GM12878 (cell line): Measurements from ENCODE around the gene NID1. TPM values are rescaled to one million over a fixed set of nuclear protein-coding genes. Genes with fewer than 3 reads are reported as not detected.

Experiments used
- ATAC-seq: fragments of 200-7000 bp; cut with Tn5 transposase; 3 replicates; pipeline ENCODE4 v1.9.1; 2020; ENCODE audit warnings: mild to moderate bottlenecking, moderate library complexity
- BruUV-seq: library from RNA; stranded (reverse); fragments of 400-500 nt; replicated peaks from 2 replicates; lab custom pipeline; 2021; lab: Mats Ljungman, UMichigan
- CTCF ChIA-PET: fragments of 300-600 bp; sonication (Branson Sonifier 250); formaldehyde crosslinking; extraction: SDS; loops from one replicate; lab custom pipeline; 2021; ENCODE audit warnings: inconsistent platforms; lab: Yijun Ruan, JAX
- POLR2A ChIA-PET: fragments of 350-600 bp; formaldehyde crosslinking; extraction: SDS; loops from one replicate; lab custom pipeline; 2021; ENCODE audit warnings: inconsistent platforms; lab: Charles Lee
- RAD21 ChIA-PET: fragments of 300-600 bp; sonication (Branson Sonifier 250); formaldehyde crosslinking; loops from one replicate; lab custom pipeline; 2023; ENCODE audit warnings: antibody characterized with exemption; ENCODE audit not compliant: unreplicated experiment; lab: Charles Lee
- SMC1A ChIA-PET: fragments of 300-600 bp; sonication (Branson Sonifier 250); formaldehyde crosslinking; loops from one replicate; lab custom pipeline; 2023; ENCODE audit not compliant: unreplicated experiment, uncharacterized antibody; lab: Charles Lee
- DNase-seq: peaks from one replicate; pipeline ENCODE4 v3.0.0-alpha.2; 2011; ENCODE audit warnings: low read depth, low spot score
- FAIRE-seq: peaks from 3 replicates; lab custom pipeline; 2011; peaks lifted over from hg19 to GRCh38; lab: Jason Lieb, UNC
- H2AFZ ChIP-seq: 2 replicates; pipeline ENCODE4 v1.6.0; 2011; ENCODE audit warnings: low read depth, low read length, control low read depth; ENCODE audit not compliant: control insufficient read depth
- H3K27ac ChIP-seq: 2 replicates; pipeline ENCODE4 v1.5.1; 2011; ENCODE audit warnings: control low read depth; ENCODE audit not compliant: control insufficient read depth, insufficient read depth
- H3K27me3 ChIP-seq, 2 experiments: replicated peaks in 1 of 2; 2 replicates each; pipeline versions ENCODE4 v1.6.0 to v1.6.1; 2011; ENCODE audit warnings: low read length in 1 of 2; ENCODE audit not compliant: control insufficient read depth in 2 of 2, insufficient read depth in 2 of 2
- H3K36me3 ChIP-seq, 2 experiments: 2 replicates each; pipeline ENCODE4 v1.5.1; 2011; ENCODE audit warnings: low read length in 1 of 2; ENCODE audit not compliant: control insufficient read depth in 2 of 2, insufficient read depth in 2 of 2
- H3K4me1 ChIP-seq: 2 replicates; pipeline ENCODE4 v1.6.1; 2011; ENCODE audit warnings: mild to moderate bottlenecking, low read length, moderate library complexity, mixed read lengths; ENCODE audit not compliant: control insufficient read depth, insufficient read depth
- H3K4me2 ChIP-seq: 2 replicates; pipeline ENCODE4 v1.6.0; 2011; ENCODE audit warnings: control low read depth; ENCODE audit not compliant: control insufficient read depth, insufficient read depth
- H3K4me3 ChIP-seq: fragments of 200-600 bp; sonication (generic); 2 replicates; pipeline ENCODE4 v1.5.1; 2016
- H3K79me2 ChIP-seq: 2 replicates; pipeline ENCODE4 v1.6.0; 2011; ENCODE audit warnings: low read length; ENCODE audit not compliant: control insufficient read depth, insufficient read depth
- H3K9ac ChIP-seq: 2 replicates; pipeline ENCODE4 v1.8.0; 2011; ENCODE audit warnings: low read length, control low read depth, mixed read lengths; ENCODE audit not compliant: control insufficient read depth, insufficient read depth
- H3K9me3 ChIP-seq: replicated peaks from 3 replicates; pipeline ENCODE4 v1.5.1; 2011; ENCODE audit warnings: mild to moderate bottlenecking, low read length; ENCODE audit not compliant: control insufficient read depth, insufficient read depth
- H4K20me1 ChIP-seq: 2 replicates; pipeline ENCODE4 v1.6.0; 2011; ENCODE audit not compliant: control insufficient read depth, insufficient read depth
- CBFB ChIP-seq: IDR thresholded peaks from 2 replicates; pipeline ENCODE4 v1.6.1; 2016; ENCODE audit warnings: antibody characterized with exemption, low read depth
- CBX3 ChIP-seq: fragments of 200-600 bp; sonication (generic); IDR thresholded peaks from 2 replicates; pipeline ENCODE4 v1.6.1; 2016; ENCODE audit warnings: low read depth, borderline replicate concordance
- CREB1 ChIP-seq: IDR thresholded peaks from 2 replicates; pipeline ENCODE4 v1.6.1; 2012; ENCODE audit warnings: low read depth, mild to moderate bottlenecking, inconsistent platforms
- E4F1 ChIP-seq: fragments of 450-650 bp; IDR thresholded peaks from 2 replicates; pipeline ENCODE4 v1.6.1; 2018; ENCODE audit warnings: borderline replicate concordance, mild to moderate bottlenecking; ENCODE audit not compliant: partially characterized antibody
- ETV6 ChIP-seq, 2 experiments: fragments of 450-650 bp in 1 of 2; IDR thresholded peaks in 1 of 2; conservative IDR thresholded peaks in 1 of 2; 2 replicates each; pipeline ENCODE4 v1.6.1; 2014; ENCODE audit warnings: antibody characterized with exemption in 1 of 2, borderline replicate concordance in 1 of 2, low read depth in 1 of 2, mild to moderate bottlenecking in 1 of 2, moderate library complexity in 1 of 2
- HCFC1 ChIP-seq: fragments of 150-350 bp; IDR thresholded peaks from 2 replicates; pipeline ENCODE4 v1.6.1; 2014; ENCODE audit warnings: low read length
- MYB ChIP-seq: fragments of 150-350 bp; IDR thresholded peaks from 2 replicates; pipeline ENCODE4 v1.6.1; 2014; ENCODE audit warnings: mild to moderate bottlenecking, low read depth, low read length, borderline replicate concordance
- POLR2A ChIP-seq: IDR thresholded peaks from 2 replicates; pipeline ENCODE4 v1.6.1; 2011; ENCODE audit warnings: low read depth, mild to moderate bottlenecking, low read length
- RELB ChIP-seq: fragments of 450-650 bp; IDR thresholded peaks from 2 replicates; pipeline ENCODE4 v1.6.1; 2017; ENCODE audit warnings: low read depth, mild to moderate bottlenecking, moderate library complexity
- SIX5 ChIP-seq: IDR thresholded peaks from 2 replicates; pipeline ENCODE4 v1.6.1; 2011; ENCODE audit warnings: mild to moderate bottlenecking, low read depth, low read length, moderate library complexity; ENCODE audit not compliant: severe bottlenecking
- SUZ12 ChIP-seq: fragments of 200-600 bp; sonication (generic); IDR thresholded peaks from one replicate; pipeline ENCODE4 v1.6.1; 2018; ENCODE audit warnings: antibody characterized with exemption, mild to moderate bottlenecking; ENCODE audit not compliant: unreplicated experiment
- TBL1XR1 ChIP-seq: IDR thresholded peaks from 2 replicates; pipeline ENCODE4 v1.6.1; 2012; ENCODE audit warnings: low read depth, low read length, improper control_type of control experiment
- ZNF217 ChIP-seq: fragments of 450-650 bp; IDR thresholded peaks from 2 replicates; pipeline ENCODE4 v1.6.1; 2017; ENCODE audit warnings: antibody characterized with exemption, mild to moderate bottlenecking
- WGBS: methylation state at CpG from one replicate; pipeline ENCODE4 v1.1.6; 2016; ENCODE audit warnings: low lambda C conversion rate; ENCODE audit not compliant: insufficient replicate concordance, insufficient coverage; ENCODE audit errors: missing lambda C conversion rate; 5-methylcytosine and 5-hydroxymethylcytosine counted together
- in situ Hi-C: fragments of 300-500 bp; cut with MboI; formaldehyde crosslinking; loops from 9 replicates; pipeline ENCODE4 v1.14.3; 2018; ENCODE audit warnings: mixed read lengths
- intact Hi-C: fragments of 100-400 bp; cut with micrococcal nuclease; formaldehyde crosslinking; loops from one replicate; pipeline ENCODE4 v1.14.2; 2022; ENCODE audit not compliant: unreplicated experiment
- polyA plus RNA-seq, 11 experiments: library from polyadenylated mRNA; depleted of rRNA in 4 of 11; unstranded in 6 of 11; stranded (reverse) in 5 of 11; fragments of >200 nt; fragmentation: Nextera tagmentation in 4 of 11; fragmentation: Illumina TruSeq in 1 of 11; extraction: Ambion mirVana in 4 of 11; extraction: Trizol in 1 of 11; gene quantifications; 1 replicate in 1 of 11; 2 replicates in 10 of 11; pipeline versions ENCODE4 v1.2.1 to v1.2.3, GENCODE V29; 2011 to 2016; ENCODE audit warnings: inconsistent platforms in 2 of 11, missing spikeins in 2 of 11, low read depth in 1 of 11
- total RNA-seq, 4 experiments: library from RNA; depleted of rRNA in 3 of 4; stranded (reverse); fragments of >200 nt in 3 of 4; fragmentation: Illumina TruSeq in 1 of 4; extraction: Trizol in 1 of 4; gene quantifications; 2 replicates each; pipeline versions ENCODE4 v1.2.1 to v1.2.3, GENCODE V29; 2013 to 2021

The NID1 gene
- total and polyA plus RNA-seq, 10 of the 15 experiments (the other 5 are each of a cell fraction or from before 2014, with no cell fraction given), result 4.2 to 25.7 (median 11.3) TPM

DNA sequence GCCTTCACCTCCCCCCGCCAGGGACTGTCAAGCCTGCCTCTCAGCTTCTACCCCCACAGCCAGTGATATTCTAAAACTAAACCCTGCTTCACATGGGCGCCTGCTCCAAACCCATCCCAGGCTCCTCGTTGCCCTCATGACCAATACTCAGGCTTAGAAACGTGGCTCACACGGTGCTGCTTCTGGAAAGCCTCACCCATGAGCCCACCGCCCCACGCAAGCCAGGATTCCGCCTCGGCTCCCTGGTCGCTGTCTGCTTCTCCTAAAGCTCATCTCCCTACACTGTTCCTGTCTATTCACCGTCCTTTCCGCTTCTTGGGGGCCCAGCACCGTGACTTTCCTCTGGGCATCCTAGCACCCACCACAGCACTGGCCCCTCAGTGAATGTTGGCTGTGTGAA lies 72.5 kb downstream of the NID1 start:
- no peaks in the 10 kb centered on the region; a peak in 1 of 4 replicates for H3K36me3 ChIP-seq
- ChIA-PET SMC1A (interaction anchor here (0.7 kb wide), 1 partner anchor 8 kb away, joined by 3 read pairs; no protein-coding TSS in a partner anchor), POLR2A (interaction anchor here (0.9 kb wide), 1 partner anchor 13 kb away, joined by 3 read pairs; no protein-coding TSS in a partner anchor), CTCF (no interaction called here), RAD21 (no interaction called here)
- H3K9ac ChIP-seq, result no peak overlapping the region
- H3K4me2 ChIP-seq, result no peak overlapping the region
- H3K4me1 ChIP-seq, result peaks cover 20% of the 10 kb centered on the region
- WGBS, result 80% methylated on average over 13 of the region's 13 CpGs
- no peak overlapping the region for H3K27ac ChIP-seq
- in situ Hi-C loops (no loop called here), intact Hi-C loops (no loop called here)
- no peak for ATAC-seq
- no peak overlapping the region for H3K4me3 ChIP-seq
- no peak overlapping the region for H2AFZ ChIP-seq
- DNase-seq, result no peak
- no peaks in the 10 kb centered on the region for H3K27me3 ChIP-seq
- no peaks in the 10 kb centered on the region for H4K20me1 ChIP-seq
- BruUV-seq, result no TSS peak
- no peak for FAIRE-seq
- H3K9me3 ChIP-seq, result peaks cover 13% of the 10 kb centered on the region; the same call in 2 of the 3 replicates
- H3K79me2 ChIP-seq, result no peaks in the 10 kb centered on the region
- no peak for TF ChIP-seq ZNF217
- no peak for TF ChIP-seq ETV6 (conservative IDR thresholded peaks at IDR 0.05 in 1 of 2, IDR thresholded peaks at IDR 0.05 in 1 of 2; ENCODE audit: borderline replicate concordance in 1 of 2, low read depth in 1 of 2)
- TF ChIP-seq SUZ12, result no peak
- TF ChIP-seq CBFB, result no peak
- no peak for TF ChIP-seq TBL1XR1
- TF ChIP-seq MYB, result no peak

DNA sequence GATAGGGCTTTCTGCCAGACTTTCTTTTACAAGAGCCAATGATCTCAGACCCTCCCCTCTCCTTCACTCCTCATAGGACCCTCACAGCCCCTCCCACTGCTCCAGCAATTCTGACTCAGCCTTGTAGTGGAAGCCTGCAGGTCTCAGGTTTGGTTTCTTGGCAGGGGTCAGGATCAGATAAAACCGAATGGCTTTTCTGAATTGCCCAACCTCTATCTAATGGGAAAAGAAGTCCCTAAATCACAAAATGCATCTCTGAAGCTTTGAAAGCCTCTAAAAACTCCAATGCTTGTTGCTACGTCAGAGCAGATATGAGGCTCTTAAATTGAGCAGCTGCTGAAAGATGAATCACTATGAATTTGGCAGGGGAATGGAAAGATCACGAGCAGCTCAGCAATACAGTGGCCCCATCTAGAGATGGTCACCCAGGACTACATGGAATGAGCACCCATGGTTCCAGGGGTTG lies 74.5 kb downstream of the NID1 start:
- intact Hi-C loops, result no loop called here
- CTCF ChIA-PET, result interaction anchor here (0.9 to 1.6 kb wide), 3 partner anchors 16 to 148 kb away, joined by 3 read pairs; no protein-coding TSS in a partner anchor
- RAD21 ChIA-PET, result no interaction called here
- H2AFZ ChIP-seq, result no peak overlapping the region
- peaks cover 7% of the 10 kb centered on the region; the same call in 1 of the 2 replicates for H3K4me1 ChIP-seq
- no peaks in the 10 kb centered on the region for H3K79me2 ChIP-seq
- SMC1A ChIA-PET, result no interaction called here
- in situ Hi-C loops, result no loop called here
- no peak overlapping the region for H3K4me3 ChIP-seq
- POLR2A ChIA-PET, result no interaction called here
- H4K20me1 ChIP-seq, result no peaks in the 10 kb centered on the region
- no peaks in the 10 kb centered on the region for H3K27me3 ChIP-seq
- H3K9me3 ChIP-seq, result peaks cover 13% of the 10 kb centered on the region; the same call in 2 of the 3 replicates
- no peak overlapping the region for H3K4me2 ChIP-seq
- no peak for DNase-seq
- H3K27ac ChIP-seq, result no peak overlapping the region
- BruUV-seq, result no TSS peak
- H3K36me3 ChIP-seq, result no peaks in the 10 kb centered on the region; a peak in 1 of 4 replicates
- no peak for FAIRE-seq
- ATAC-seq, result no peak
- H3K9ac ChIP-seq, result no peak overlapping the region
- 78% methylated on average over 3 of the region's 3 CpGs for WGBS
- TF ChIP-seq SIX5 (no peak), RELB (no peak), POLR2A (no peak), CBX3 (no peak), CREB1 (no peak), E4F1 (no peak), HCFC1 (no peak)
